SJSA1 (cell line): ENCODE data around the gene NOD1. TPM values are rescaled to one million over a fixed set of nuclear protein-coding genes. Genes with fewer than 3 reads are reported as not detected.
"Not testable (repeated sequence)": the region's sequence is repeated elsewhere in the genome, so short reads cannot be mapped to it uniquely, and the experiment has no call there.

Source experiments
- DNase-seq, 2 experiments: peaks; one replicate each; pipeline ENCODE4 v3.0.0-alpha.2; 2015 to 2020; ENCODE audit warnings: low spot score in 2 of 2, low read depth in 1 of 2
- H3K27ac ChIP-seq: fragments of 250-450 bp; sonication (Bioruptor Pico); 2 replicates; pipeline ENCODE4 v1.5.1; 2020; ENCODE audit warnings: mild to moderate bottlenecking, moderate library complexity
- H3K27me3 ChIP-seq: fragments of 250-450 bp; sonication (Bioruptor Pico); replicated peaks from 2 replicates; pipeline ENCODE4 v1.5.1; 2020; ENCODE audit warnings: mild to moderate bottlenecking, moderate library complexity
- H3K36me3 ChIP-seq: fragments of 250-450 bp; sonication (Bioruptor Pico); 2 replicates; pipeline ENCODE4 v1.5.1; 2020; ENCODE audit warnings: mild to moderate bottlenecking
- H3K4me1 ChIP-seq: fragments of 250-450 bp; sonication (Bioruptor Pico); replicated peaks from 2 replicates; pipeline ENCODE4 v1.6.1; 2021; ENCODE audit warnings: mild to moderate bottlenecking
- H3K4me3 ChIP-seq: fragments of 250-450 bp; sonication (Bioruptor Pico); 2 replicates; pipeline ENCODE4 v1.5.1; 2020; ENCODE audit warnings: mild to moderate bottlenecking
- H3K9me3 ChIP-seq: fragments of 250-450 bp; sonication (Bioruptor Pico); replicated peaks from 2 replicates; pipeline ENCODE4 v1.5.1; 2020; ENCODE audit warnings: mild to moderate bottlenecking
- total RNA-seq: library from RNA; depleted of rRNA; stranded (reverse); fragments of >200 nt; shearing (Covaris generic); gene quantifications from 2 replicates; pipeline ENCODE4 v1.2.3, GENCODE V29; 2014

NOD1 gene
- total RNA-seq, 1 experiment from 2014 or later, result 6.2 TPM

DNA sequence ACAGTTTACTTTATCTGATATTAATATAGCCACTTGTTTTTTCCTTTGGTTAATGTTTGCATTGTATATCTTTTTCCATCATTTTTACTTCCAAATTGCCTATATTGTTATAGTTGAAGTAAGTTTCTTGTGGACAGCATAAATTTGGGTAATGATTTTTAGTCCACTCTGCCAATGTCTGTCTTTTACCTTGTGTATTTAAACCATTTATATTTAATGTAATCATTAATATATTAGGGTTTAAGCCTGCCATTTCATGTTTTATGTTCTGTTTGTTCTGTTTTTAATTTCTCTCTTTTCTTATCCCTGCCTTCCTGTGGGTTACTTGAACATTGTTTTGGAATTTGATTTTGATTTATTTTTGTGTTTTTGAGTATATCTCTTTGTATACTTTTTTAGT, 12.8 kb upstream of the NOD1 start:
- Histone ChIP-seq H3K36me3 (peaks cover 7% of the 10 kb centered on the region; the same call in 1 of the 2 replicates), H3K27me3 (no peaks in the 10 kb centered on the region; the same call in 1 of the 2 replicates), H3K9me3 (no peaks in the 10 kb centered on the region), H3K4me1 (no peaks in the 10 kb centered on the region), H3K4me3 (no peak overlapping the region), H3K27ac (no peak overlapping the region)
- no peak for DNase-seq

DNA sequence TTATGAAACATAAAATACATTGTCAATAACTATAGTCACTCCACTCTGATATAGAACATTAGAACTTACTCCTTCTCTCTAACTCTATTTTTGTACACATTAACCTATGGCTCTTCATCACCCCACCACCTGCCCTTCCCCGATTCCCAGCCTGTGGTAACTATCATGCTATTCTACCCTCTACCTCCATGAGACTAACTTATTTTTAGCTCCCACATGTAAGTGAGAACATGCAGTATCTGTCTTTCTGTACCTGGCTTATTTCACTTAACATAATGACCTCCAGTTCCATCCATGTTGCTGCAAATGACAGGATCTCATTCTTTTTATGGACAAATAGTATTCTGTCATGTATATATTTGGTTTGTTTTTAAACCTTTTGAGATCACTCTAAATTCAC, 8.8 kb upstream of the NOD1 start:
- Histone ChIP-seq H3K4me3 (no peak overlapping the region), H3K4me1 (no peaks in the 10 kb centered on the region)

DNA sequence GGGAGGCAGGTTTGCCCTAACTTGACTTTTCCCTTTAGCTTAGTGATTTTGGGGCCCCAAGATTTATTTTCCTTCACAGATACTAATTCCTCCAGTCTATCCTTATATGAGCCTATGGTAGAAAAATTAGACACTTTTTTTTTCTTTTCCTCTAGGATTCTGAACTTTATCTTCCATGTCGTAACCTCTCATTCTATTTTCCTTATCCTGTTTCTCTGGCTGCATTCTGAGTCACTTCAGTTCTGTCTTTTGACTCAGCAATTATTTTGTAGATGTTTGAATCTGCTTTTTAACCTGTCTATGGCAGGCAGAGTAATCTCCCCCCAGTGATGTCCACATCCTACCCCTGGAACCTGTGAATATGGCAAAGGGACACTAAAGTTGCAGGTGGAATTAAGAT, 7.1 kb upstream of the NOD1 start:
- DNase-seq, result no peak
- Histone ChIP-seq H3K27me3 (no peaks in the 10 kb centered on the region; the same call in 1 of the 2 replicates), H3K9me3 (no peaks in the 10 kb centered on the region), H3K27ac (no peak overlapping the region), H3K4me3 (no peak overlapping the region), H3K36me3 (no peaks in the 10 kb centered on the region), H3K4me1 (no peaks in the 10 kb centered on the region)

More for the DNA sequence above, 8.8 kb upstream of the NOD1 start:
- DNase-seq, result no peak
- Histone ChIP-seq H3K36me3 (no peaks in the 10 kb centered on the region), H3K27ac (no peak overlapping the region), H3K9me3 (no peaks in the 10 kb centered on the region), H3K27me3 (no peaks in the 10 kb centered on the region; the same call in 1 of the 2 replicates)

DNA sequence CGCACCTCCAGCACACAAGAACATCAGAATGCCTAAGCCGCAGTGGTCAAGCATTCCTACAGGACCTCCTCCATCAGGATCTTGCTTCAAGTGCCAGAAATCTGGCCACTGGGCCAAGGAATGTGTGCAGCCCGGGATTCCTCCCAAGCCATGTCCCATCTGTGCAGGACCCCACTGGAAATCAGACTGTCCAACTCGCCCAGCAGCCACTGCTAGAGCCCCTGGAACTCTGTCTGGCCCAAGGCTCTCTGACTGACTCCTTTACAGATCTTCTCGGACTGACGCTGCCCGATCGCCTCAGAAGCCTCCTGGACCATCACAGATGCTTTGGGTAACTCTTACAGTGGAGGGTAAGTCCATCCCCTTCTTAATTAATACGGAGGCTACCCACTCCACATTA, 2.8 kb upstream of the NOD1 start:
- not testable (repeated sequence) for H3K27me3 ChIP-seq, H3K36me3 ChIP-seq, H3K9me3 ChIP-seq, DNase-seq, H3K4me3 ChIP-seq, H3K27ac ChIP-seq
- H3K4me1 ChIP-seq, result peaks cover 13% of the 10 kb centered on the region

DNA sequence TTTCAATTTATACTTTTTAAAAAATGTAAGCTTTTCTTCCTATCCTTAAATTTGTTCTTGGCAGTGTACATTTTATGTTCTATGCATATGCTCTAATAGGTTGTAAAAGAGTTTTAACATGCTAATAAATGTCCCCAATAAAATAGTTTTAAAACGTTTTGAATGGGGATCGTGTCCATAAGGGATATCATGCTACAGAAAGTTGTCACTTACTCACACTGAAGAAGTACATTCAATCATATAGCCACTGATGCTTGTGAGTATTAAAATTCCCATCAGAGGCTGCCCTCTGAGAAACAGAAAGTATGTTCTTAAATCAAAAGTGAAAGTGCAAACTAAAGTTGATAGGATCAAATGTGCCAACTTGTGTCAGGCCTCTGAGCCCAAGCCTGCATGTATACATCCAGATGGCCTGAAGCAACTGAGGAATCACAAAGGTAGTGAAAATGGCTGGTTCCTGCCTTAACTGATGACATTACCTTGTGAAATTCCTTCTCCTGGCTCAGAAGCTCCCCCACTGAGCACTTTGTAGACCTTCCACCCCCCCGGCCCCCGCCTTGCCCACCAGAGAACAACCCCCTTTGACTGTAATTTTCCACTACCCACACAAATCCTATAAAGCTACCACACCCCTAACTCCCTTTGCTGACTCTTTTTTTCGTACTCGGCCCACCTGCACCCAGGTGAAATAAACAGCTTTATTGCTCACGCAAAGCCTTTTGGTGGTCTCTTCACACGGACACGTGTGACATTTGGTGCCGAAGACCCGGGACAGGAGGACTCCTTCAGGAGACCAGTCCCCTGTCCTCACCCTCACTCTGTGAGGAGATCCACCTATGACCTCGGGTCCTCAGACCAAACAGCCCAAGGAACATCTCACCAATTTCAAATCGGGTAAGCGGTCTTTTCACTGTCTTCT, 877 bp upstream of the NOD1 start:
- H3K4me1 ChIP-seq, result peaks cover 13% of the 10 kb centered on the region
- peak overlapping the region; percentile 62 for H3K4me3 ChIP-seq
- H3K36me3 ChIP-seq, result no peaks in the 10 kb centered on the region
- H3K27me3 ChIP-seq, result no peaks in the 10 kb centered on the region
- peak overlapping the region; percentile 55 for H3K27ac ChIP-seq
- DNase-seq, result peak in 1 of 2 experiments; percentile 29
- no peaks in the 10 kb centered on the region for H3K9me3 ChIP-seq

DNA sequence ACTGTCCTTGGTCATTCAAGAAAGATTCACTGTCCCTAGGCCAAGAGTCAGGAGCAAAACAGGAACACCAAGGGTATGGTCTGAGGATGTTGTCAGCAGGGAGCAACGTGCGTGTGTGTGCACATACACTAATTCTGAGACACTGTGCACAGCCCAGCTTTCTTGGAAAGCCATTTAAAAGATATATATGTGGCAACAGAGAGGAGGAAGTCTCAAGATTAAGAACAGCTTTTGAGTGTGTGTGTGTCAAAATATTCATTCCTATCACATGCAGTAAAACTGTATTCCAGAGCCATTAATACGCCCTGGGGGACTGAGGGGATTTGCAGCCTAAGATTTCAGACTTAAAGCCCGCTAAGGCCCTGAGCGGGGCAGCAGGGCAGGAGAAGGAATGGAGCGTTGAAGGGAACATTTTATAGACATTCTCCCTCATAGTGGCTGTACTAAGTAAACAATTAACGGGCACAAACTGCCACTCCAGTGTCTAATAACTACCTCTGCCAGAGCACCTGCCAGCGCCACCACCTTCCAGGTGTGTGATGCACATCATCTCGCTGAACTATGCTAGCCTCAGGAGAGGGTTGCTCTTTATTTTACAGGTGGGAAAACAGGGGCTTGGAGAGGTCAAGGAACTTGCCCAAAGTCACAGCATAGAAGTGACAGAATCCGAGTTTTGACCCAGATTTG, 2.0 kb downstream of the NOD1 start:
- H3K27ac ChIP-seq, result no peak overlapping the region
- H3K4me1 ChIP-seq, result peaks cover 13% of the 10 kb centered on the region

DNA sequence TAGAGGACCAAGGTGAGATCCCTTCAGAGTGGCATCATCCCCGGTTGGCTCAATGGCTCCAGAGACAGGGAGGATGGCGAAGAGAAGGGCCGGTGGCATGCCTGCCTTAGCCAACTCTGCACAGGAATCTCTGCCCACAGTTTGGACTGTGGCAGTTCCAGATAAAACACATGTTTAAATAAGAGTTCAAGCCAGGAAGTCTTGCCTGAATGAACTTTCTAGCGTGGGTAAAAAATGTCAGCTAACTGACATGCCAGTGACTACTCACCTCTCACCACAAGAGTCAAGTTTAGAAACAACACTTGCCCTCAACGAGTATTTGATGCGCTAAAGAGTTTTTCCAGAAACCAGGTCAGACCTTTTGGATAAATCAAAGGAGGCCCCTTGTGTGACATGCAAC, 3.0 kb downstream of the NOD1 start:
- H3K36me3 ChIP-seq, result no peaks in the 10 kb centered on the region
- H3K27me3 ChIP-seq, result no peaks in the 10 kb centered on the region
- peaks cover 23% of the 10 kb centered on the region for H3K4me1 ChIP-seq
- no peaks in the 10 kb centered on the region for H3K9me3 ChIP-seq
- DNase-seq, result no peak
- no peak overlapping the region for H3K27ac ChIP-seq
- no peak overlapping the region for H3K4me3 ChIP-seq

More for the DNA sequence above, 2.0 kb downstream of the NOD1 start:
- H3K36me3 ChIP-seq, result no peaks in the 10 kb centered on the region
- no peak for DNase-seq
- no peak overlapping the region for H3K4me3 ChIP-seq
- H3K9me3 ChIP-seq, result no peaks in the 10 kb centered on the region
- no peaks in the 10 kb centered on the region for H3K27me3 ChIP-seq

DNA sequence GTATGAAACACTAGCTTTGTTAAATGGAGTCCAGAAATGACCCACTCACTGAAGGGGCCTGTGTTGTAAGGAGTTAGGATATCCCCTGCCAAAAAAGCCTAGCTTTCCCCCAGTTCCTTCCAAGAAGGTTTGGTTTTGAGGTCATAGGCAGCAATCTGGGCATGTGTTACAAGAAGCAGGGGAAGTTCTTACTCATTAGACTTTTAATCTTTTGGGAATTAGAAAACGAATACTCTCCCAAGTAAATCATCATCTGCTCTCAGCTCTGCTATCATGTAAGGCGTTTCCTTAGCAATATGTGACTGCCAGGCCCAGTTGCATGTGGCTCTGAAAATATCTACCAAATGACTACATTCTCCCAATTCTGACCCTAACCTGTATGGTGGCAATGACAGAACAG, 3.7 kb downstream of the NOD1 start:
- H3K4me3 ChIP-seq, result no peak overlapping the region
- no peak for DNase-seq
- no peaks in the 10 kb centered on the region for H3K9me3 ChIP-seq
- H3K27ac ChIP-seq, result no peak overlapping the region
- H3K27me3 ChIP-seq, result no peaks in the 10 kb centered on the region
- H3K4me1 ChIP-seq, result peaks cover 30% of the 10 kb centered on the region
- no peaks in the 10 kb centered on the region for H3K36me3 ChIP-seq

DNA sequence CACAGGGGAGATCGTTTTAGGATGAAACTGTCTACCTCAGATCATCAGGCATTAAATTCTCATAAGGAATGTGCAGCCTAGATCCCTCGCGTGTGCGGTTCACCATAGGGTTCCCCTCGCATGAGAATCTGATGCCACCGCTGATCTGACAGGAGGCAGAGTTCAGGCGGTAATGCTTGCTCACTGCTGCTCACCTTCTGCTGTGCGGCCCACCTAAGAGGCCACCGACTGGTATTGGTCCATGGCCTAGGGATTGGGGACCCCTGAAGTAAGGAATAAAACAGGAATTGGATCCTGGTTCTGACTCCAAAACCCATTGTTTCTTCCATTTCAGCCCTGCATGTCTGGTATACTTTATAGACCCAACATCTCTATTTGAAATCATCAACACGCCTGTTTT, 4.1 kb downstream of the NOD1 start:
- no peaks in the 10 kb centered on the region for H3K36me3 ChIP-seq
- no peak overlapping the region for H3K4me3 ChIP-seq
- no peaks in the 10 kb centered on the region for H3K9me3 ChIP-seq
- peaks cover 34% of the 10 kb centered on the region for H3K4me1 ChIP-seq
- no peak overlapping the region for H3K27ac ChIP-seq
- no peaks in the 10 kb centered on the region for H3K27me3 ChIP-seq
- no peak for DNase-seq

DNA sequence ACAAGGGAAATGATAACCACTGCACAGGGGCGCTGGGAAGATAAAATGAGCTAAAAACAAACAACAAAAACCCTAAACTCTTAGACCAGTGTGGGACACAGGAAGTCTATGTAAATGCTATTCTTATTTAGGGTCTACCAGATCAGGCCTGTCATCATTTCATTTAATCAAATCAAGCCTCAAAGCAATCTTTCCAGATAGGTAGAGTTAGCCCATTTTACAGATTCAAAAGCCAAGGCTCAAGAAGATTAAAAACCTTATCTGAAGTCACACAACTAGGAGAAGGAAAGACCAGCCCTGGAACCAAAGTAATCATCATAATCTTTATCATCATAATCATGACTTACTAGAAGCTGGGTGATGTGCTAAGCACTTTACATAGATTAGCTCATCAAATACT, 4.7 kb downstream of the NOD1 start:
- Histone ChIP-seq H3K4me1 (peaks cover 32% of the 10 kb centered on the region), H3K9me3 (no peaks in the 10 kb centered on the region), H3K27me3 (no peaks in the 10 kb centered on the region), H3K36me3 (no peaks in the 10 kb centered on the region), H3K27ac (no peak overlapping the region), H3K4me3 (no peak overlapping the region)
- no peak for DNase-seq

DNA sequence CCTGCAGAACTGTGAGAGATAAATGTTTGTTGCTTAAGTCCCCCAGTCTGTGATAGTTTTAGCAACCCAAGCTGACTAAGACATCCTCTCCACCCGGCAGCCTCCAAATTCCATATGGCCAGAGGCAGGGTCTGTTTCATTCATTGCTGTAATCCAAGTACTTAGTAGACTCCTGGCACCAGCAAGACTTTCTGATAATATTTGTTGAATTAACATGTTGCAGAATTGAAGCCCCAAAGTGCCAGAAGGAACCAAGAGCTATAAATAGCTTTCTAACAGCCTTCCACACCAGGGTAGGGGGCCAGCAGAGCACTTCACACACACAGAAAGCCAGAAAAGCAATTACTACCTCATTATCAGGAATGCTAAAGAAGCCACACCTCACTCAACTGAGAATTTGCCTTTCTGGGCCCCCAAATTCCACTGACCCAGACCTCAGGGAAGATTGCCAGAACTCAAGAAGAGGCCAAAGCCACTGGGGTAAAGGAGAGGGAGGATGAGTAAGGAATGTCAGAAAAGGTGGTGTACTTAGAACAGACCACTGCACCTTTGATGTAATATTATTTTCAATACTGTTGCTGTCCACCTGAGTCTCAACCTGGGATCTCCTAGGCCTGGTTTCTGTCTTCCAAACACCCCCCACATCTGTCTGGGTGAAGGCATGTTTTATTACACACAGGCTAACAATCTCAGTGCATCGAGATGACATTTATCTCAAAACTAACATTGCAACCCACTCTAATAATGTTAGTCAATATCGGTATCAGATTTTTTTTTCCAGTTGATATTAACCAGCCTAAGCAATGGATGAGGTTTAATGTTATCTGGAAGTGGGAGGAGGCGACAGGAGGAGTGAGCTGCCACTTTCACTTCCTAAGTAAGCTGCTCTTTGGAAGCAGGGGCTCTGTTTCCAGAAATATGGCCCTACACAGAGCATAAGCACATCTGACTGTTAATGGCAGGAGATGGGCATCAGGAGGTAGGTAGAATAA, 5.5 kb downstream of the NOD1 start:
- H3K27ac ChIP-seq, result no peak overlapping the region
- no peak overlapping the region for H3K4me3 ChIP-seq
- no peaks in the 10 kb centered on the region; the same call in 1 of the 2 replicates for H3K36me3 ChIP-seq
- no peak for DNase-seq
- peaks cover 36% of the 10 kb centered on the region for H3K4me1 ChIP-seq
- H3K9me3 ChIP-seq, result no peaks in the 10 kb centered on the region
- no peaks in the 10 kb centered on the region for H3K27me3 ChIP-seq

DNA sequence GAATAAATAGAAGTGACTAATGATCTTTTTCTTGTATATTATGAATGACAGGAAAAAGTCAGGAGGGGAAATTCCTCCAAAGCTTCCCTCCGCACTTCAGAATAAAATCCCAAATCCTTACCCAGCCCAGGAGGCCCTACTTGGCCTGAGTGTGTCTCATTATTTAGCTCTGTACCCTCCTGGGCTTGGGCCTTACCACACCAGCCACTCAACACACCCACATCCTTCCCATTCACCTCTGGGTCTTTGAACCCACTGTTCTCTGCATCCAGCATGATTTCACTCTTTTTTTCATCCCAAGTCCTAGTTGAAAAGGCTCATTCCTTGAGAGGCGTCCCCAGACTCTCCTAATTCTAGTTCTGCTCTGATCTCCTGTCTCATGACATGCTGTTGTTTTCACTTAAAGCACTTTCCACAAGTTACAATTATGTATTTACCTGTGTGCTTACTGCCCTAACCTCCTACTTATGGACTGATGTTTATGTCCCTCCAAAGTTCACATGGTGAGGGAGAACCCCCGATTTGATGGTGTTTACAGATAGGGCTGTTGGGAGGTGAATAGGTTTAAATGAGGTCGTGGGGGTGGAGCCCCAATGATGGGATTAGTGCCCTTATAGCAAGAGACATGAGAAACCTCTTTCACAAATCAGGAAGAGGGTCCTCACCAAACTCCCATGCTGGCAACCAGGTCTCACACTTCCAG, 6.4 kb downstream of the NOD1 start:
- DNase-seq, result no peak
- no peak overlapping the region for H3K4me3 ChIP-seq
- no peaks in the 10 kb centered on the region for H3K27me3 ChIP-seq
- H3K9me3 ChIP-seq, result no peaks in the 10 kb centered on the region
- no peak overlapping the region for H3K27ac ChIP-seq
- no peaks in the 10 kb centered on the region; the same call in 1 of the 2 replicates for H3K36me3 ChIP-seq
- peaks cover 30% of the 10 kb centered on the region for H3K4me1 ChIP-seq

DNA sequence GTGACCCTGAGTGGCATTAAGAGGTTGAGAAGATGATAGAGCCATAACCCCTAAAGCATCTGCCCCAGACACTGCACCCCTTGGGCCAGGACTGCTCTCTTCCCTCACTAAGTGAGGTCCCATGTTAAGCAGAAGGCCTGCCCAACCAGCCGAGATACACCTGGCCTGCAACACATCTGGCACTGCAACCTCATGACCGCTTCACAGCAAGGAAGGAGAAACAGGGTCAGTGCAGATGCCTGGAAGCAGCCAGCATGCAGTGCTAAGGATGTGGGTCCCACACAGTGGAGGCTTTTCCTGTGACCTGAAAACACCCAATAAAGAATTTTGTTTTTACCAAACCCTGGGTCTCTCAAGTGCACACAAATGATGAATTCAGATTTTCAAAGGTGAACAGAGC, 7.4 kb downstream of the NOD1 start:
- no peak overlapping the region for H3K27ac ChIP-seq
- H3K4me1 ChIP-seq, result peaks cover 30% of the 10 kb centered on the region
- H3K4me3 ChIP-seq, result no peak overlapping the region
- no peaks in the 10 kb centered on the region for H3K27me3 ChIP-seq
- H3K9me3 ChIP-seq, result no peaks in the 10 kb centered on the region
- no peaks in the 10 kb centered on the region; the same call in 1 of the 2 replicates for H3K36me3 ChIP-seq
- DNase-seq, result peak in 1 of 2 experiments; percentile 27
